ENCODE data around the gene ATP1A2. TPM values are rescaled to one million over a fixed set of nuclear protein-coding genes. Genes with fewer than 3 reads are reported as not detected.
"Not testable (repeated sequence)": the region's sequence is repeated elsewhere in the genome, so short reads cannot be mapped to it uniquely, and the experiment has no call there.

The ATP1A2 gene
- total and polyA plus RNA-seq, 8 donors: 0.31 to 104 (median 10.9) TPM

GRCh38 chr1:160123726-160124125 lies 8.2 kb downstream of the ATP1A2 start:
- no peaks in the 10 kb centered on the region for H3K9me3 ChIP-seq
- no peaks in the 10 kb centered on the region for H3K27me3 ChIP-seq
- H3K4me1 ChIP-seq: peaks cover 0 to 27% (median 11%) of the 10 kb centered on the region in 4 donors
- peaks cover 0 to 24% (median 6%) of the 10 kb centered on the region in 4 donors for H3K36me3 ChIP-seq
- intact Hi-C loops (cut with DNase I; ENCODE audit: low total_unique reads): no loop called here
- TF ChIP-seq POLR2AphosphoS5 (IDR thresholded peaks at IDR 0.05): no peak
- no peak for TF ChIP-seq EP300 (IDR thresholded peaks at IDR 0.05)
- TF ChIP-seq POLR2A (IDR thresholded peaks at IDR 0.05): no peak
- TF ChIP-seq, protein P1, sequence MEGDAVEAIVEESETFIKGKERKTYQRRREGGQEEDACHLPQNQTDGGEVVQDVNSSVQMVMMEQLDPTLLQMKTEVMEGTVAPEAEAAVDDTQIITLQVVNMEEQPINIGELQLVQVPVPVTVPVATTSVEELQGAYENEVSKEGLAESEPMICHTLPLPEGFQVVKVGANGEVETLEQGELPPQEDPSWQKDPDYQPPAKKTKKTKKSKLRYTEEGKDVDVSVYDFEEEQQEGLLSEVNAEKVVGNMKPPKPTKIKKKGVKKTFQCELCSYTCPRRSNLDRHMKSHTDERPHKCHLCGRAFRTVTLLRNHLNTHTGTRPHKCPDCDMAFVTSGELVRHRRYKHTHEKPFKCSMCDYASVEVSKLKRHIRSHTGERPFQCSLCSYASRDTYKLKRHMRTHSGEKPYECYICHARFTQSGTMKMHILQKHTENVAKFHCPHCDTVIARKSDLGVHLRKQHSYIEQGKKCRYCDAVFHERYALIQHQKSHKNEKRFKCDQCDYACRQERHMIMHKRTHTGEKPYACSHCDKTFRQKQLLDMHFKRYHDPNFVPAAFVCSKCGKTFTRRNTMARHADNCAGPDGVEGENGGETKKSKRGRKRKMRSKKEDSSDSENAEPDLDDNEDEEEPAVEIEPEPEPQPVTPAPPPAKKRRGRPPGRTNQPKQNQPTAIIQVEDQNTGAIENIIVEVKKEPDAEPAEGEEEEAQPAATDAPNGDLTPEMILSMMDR (IDR thresholded peaks at IDR 0.05): no peak
- DNase-seq: no peak
- no peak overlapping the region for H3K4me3 ChIP-seq
- H3K27ac ChIP-seq: no peak overlapping the region

- intact Hi-C loops (cut with DNase I; ENCODE audit: low total_unique reads): no loop called here
- DNase-seq: no peak
- TF ChIP-seq POLR2AphosphoS5 (IDR thresholded peaks at IDR 0.05) (peak in 2 of 3 donors; percentile 23 to 40), EP300 (IDR thresholded peaks at IDR 0.05) (peak; percentile 30)
- TF ChIP-seq, protein P1 (IDR thresholded peaks at IDR 0.05): no peak
- no peaks in the 10 kb centered on the region for H3K27me3 ChIP-seq
- no peak overlapping the region for H3K4me3 ChIP-seq
- peaks cover 0 to 17% (median 6%) of the 10 kb centered on the region in 4 donors for H3K4me1 ChIP-seq
- H3K27ac ChIP-seq: peak overlapping the region in 3 of 5 donors; percentile 34 to 50 (median 36)
- peaks cover 0 to 35% (median 11%) of the 10 kb centered on the region in 4 donors for H3K36me3 ChIP-seq
- 64 to 70% (median 69%) methylated on average over 7 to 8 of the region's 8 CpGs for WGBS, 5 donors
- H3K9me3 ChIP-seq: no peaks in the 10 kb centered on the region
These were observed 9.3 kb downstream of the ATP1A2 start for GRCh38 chr1:160124705-160125478.

GRCh38 chr1:160125746-160126145 lies 10.2 kb downstream of the ATP1A2 start:
- whole genome bisulfite sequencing, 5 donors: 83 to 95% (median 86%) methylated on average over 1 of the region's 1 CpG
- H3K4me1 ChIP-seq: peaks cover 0 to 20% (median 8%) of the 10 kb centered on the region in 4 donors
- no peak for DNase-seq
- H3K9me3 ChIP-seq: no peaks in the 10 kb centered on the region
- H3K27ac ChIP-seq: peak overlapping the region in 2 of 5 donors; percentile 36 to 50
- peaks cover 0 to 39% (median 15%) of the 10 kb centered on the region in 4 donors for H3K36me3 ChIP-seq
- TF ChIP-seq, protein P1 (IDR thresholded peaks at IDR 0.05): no peak
- TF ChIP-seq POLR2A (IDR thresholded peaks at IDR 0.05): no peak
- H3K27me3 ChIP-seq: no peaks in the 10 kb centered on the region
- no peak overlapping the region for H3K4me3 ChIP-seq
- intact Hi-C loops (cut with DNase I; ENCODE audit: low total_unique reads): no loop called here

DNA sequence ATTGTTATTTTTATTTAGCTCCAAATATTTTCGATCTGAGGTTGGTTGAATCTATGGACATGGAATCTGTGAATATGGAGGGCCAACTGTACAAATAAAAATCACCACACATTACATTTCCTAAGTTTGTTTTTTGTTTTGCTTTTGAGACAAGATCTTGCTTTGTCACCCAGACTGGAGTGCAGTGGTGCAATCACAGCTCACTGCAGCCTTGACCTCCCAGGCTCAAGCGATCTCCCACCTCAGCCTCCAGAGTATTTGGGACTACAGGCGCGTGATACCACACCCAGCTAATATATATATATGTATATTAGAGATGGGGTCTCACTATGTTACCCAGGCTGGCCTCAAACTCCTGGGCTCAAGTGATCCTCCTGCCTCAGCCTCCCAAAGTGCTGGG lies 10.8 kb downstream of the ATP1A2 start:
- Histone ChIP-seq H3K4me1 (peaks cover 0 to 26% (median 9%) of the 10 kb centered on the region in 4 donors), H3K36me3 (peaks cover 0 to 33% (median 12%) of the 10 kb centered on the region in 4 donors)
- H3K4me3 ChIP-seq; H3K9me3 ChIP-seq; H3K27ac ChIP-seq; H3K27me3 ChIP-seq; DNase-seq; intact Hi-C loops (cut with DNase I; ENCODE audit: low total_unique reads): not testable (repeated sequence)
- 65 to 80% (median 72%) methylated on average over 4 of the region's 4 CpGs for WGBS, 5 donors

- no peak for DNase-seq
- 93 to 98% (median 96%) methylated on average over 6 to 9 of the region's 9 CpGs for WGBS, 5 donors
- H3K9me3 ChIP-seq: no peaks in the 10 kb centered on the region
- peaks cover 0 to 32% (median 11%) of the 10 kb centered on the region in 4 donors for H3K36me3 ChIP-seq
- H3K27me3 ChIP-seq: no peaks in the 10 kb centered on the region
- peak overlapping the region in 1 of 5 donors; percentile 44 for H3K27ac ChIP-seq
- TF ChIP-seq EP300 (IDR thresholded peaks at IDR 0.05): no peak
- TF ChIP-seq, protein P1 (IDR thresholded peaks at IDR 0.05): no peak
- no peak for TF ChIP-seq POLR2A (IDR thresholded peaks at IDR 0.05)
- TF ChIP-seq POLR2AphosphoS5 (IDR thresholded peaks at IDR 0.05): no peak
- intact Hi-C loops (cut with DNase I; ENCODE audit: low total_unique reads): no loop called here
- peaks cover 0 to 36% (median 14%) of the 10 kb centered on the region in 4 donors for H3K4me1 ChIP-seq
- no peak overlapping the region for H3K4me3 ChIP-seq
These were observed 11.8 kb downstream of the ATP1A2 start for GRCh38 chr1:160127381-160127780.
